Ureter (tissue), 1 donor: Measurements from ENCODE around the gene MYO1D. TPM values are rescaled to one million over a fixed set of nuclear protein-coding genes. Genes with fewer than 3 reads are reported as not detected.
"Not testable (repeated sequence)": the region's sequence is repeated elsewhere in the genome, so short reads cannot be mapped to it uniquely, and the experiment has no call there.

Source experiments
- DNase-seq: peaks from one replicate; pipeline ENCODE4 v3.0.0-alpha.2; 2020; ENCODE audit warnings: low spot score
- total RNA-seq: library from RNA; stranded (reverse); gene quantifications from one replicate; pipeline ENCODE4 v1.2.4, GENCODE V29; 2023
- donor health status: DM: yes; HTN: yes; CAD: no.

MYO1D gene
- total RNA-seq, 1 donor from 2014 or later = 75.8 TPM

DNA sequence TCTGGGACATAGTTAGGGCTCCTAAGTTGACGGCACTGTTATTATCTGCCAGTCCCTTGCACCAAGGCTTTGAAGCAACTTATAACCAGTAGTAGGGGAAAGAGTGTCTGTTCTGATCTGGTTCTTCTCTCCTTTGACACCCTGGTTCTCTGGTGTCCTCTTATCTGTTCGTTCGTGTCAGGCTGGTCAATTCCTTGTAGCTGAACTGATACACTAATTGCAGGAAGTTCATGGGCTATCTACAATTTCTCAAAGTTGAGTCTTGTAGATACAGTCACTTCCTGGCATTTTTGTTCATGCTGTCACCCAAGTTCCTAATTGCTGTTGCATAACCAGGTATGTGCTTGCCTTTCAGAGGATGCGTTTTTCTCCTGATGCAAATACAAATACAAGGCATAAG is 17.3 kb upstream of the MYO1D start:
- no peak for DNase-seq

DNA sequence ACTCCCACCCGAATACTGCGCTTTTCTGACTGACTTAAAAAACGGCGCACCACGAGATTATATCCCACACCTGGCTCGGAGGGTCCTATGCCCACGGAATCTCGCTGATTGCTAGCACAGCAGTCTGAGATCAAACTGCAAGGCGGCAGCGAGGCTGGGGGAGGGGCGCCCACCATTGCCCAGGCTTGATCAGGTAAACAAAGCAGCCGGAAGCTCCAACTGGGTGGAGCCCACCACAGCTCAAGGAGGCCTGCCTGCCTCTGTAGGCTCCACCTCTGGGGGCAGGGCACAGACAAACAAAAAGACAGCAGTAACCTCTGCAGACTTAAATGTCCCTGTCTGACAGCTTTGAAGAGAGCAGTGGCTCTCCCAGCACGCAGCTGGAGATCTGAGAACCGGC is 10.5 kb upstream of the MYO1D start:
- not testable (repeated sequence) for DNase-seq

DNA sequence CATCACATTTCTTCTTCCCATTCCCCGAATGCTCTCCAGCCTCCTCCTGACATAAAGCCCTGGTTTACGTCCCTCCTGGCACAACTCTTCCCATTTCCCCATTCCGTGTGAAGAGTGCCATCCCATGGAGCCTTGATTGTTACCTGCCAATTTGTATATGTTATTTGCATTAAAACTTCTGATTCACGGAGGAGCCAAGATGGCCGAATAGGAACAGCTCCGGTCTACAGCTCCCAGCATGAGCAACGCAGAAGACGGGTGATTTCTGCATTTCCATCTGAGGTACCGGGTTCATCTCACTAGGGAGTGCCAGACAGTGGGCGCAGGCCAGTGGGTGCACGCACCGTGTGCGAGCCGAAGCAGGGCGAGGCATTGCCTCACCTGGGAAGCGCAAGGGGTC is 10.0 kb upstream of the MYO1D start:
- not testable (repeated sequence) for DNase-seq

DNA sequence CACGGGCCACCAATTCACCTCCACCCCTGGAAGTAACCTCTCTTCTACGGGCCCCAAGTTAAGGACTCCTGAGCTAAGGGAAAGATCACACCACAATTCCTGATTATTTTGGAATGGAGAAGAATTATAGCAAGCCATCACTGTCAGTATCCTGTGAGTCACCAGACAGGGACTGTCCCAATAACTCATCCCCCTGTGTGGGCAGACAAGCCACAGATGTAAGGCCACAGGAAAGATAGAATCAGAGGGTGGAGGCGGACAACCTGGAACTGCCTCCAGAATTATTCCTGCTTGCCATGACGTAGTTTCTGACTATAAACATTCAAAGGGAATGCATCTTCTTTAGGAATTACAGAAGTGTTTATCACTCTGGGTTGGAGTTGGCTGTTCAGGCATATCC is 5.8 kb upstream of the MYO1D start:
- no peak for DNase-seq

DNA sequence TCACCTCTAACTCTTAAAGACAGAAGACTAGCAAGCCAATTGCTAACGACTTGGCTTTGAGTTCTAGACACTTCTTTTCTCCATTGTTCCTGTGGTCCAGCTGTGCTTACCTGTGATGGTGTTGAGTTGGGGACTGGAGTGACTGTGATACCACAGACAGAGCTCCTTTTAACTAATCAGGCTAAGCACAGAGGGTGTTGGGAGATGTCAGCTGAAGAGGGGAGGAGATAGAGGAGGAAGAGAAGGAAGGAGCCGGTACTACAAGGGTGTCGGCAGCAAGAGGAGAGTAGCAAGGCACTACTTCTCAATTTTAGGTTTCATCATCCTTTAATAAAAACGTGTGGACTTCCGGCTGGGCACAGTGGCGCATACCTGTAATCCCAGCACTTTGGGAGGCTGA is 5.1 kb upstream of the MYO1D start:
- no peak for DNase-seq

DNA sequence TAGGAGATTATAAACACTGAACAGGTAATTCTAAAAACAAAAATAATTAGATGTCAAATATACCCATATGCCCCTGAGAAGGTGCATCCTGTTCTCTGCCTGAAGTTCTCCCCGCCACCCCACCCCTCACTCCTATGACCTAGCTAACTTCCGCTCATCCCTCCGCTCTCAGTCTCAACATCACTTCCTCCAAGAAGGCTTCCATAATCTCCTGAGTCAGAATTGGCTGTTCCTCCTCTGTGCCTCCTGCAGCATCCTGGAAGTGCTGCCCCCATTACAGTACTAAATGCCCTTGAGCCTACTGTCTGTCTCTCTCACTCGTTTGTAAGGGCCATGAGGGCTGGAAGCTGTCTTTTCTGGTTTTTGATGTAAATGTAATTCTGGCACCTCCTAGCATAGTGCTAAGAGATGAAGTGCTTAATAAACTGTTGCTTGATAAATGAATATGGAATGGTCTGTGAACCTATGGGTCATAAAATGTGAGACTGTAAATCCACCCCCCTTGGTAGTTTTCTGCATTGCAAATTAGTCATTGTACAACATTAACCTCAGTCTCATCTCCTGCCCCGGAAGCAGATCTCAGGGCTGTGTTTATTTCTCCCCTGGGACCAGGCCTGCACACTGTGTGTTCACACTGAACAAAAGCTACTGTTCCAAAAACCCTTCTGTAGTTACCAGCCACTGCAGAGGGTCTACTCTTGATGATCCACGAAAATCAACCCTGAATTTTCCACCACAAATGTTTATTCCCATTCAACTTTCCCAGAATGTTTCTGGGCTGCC is 3.9 kb upstream of the MYO1D start:
- no peak for DNase-seq

DNA sequence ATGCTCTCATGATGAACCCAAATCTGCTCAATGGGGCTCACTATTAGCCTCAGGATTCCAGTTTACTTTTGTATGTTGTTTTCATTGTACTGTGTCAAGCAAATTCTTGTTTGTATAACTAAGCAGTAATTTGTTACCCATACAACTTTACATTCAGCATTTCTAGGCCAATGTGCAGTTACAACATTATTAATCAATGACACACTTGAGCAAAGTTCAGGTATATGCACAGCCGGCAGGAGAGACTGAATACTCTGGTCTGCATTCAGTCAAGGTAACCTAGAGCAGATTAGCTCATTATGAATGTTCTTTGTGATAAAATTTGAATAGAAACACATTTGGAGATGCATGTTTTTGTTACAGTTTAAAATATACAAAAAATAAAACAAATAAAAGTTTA is 2.2 kb upstream of the MYO1D start:
- DNase-seq = no peak

DNA sequence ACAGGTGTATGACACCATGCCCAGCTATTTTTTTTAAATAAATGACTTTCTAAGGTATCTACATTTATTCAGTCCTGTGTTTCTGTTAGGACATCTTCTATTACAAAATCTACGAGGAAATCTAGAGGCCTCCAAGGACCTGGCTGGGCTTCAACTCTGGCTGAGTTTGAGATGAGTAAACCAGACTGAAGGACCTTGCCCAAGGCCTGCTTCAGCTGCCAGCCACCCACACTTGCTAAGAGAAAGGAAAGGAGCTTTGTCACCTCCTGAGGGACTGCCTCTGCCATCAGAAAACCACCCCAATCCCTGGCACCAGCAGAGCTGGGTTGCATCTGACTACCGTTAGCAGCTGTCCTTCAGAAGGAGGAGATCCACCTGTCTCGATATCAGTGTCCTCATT is 1.3 kb upstream of the MYO1D start:
- peak; percentile 44 for DNase-seq

DNA sequence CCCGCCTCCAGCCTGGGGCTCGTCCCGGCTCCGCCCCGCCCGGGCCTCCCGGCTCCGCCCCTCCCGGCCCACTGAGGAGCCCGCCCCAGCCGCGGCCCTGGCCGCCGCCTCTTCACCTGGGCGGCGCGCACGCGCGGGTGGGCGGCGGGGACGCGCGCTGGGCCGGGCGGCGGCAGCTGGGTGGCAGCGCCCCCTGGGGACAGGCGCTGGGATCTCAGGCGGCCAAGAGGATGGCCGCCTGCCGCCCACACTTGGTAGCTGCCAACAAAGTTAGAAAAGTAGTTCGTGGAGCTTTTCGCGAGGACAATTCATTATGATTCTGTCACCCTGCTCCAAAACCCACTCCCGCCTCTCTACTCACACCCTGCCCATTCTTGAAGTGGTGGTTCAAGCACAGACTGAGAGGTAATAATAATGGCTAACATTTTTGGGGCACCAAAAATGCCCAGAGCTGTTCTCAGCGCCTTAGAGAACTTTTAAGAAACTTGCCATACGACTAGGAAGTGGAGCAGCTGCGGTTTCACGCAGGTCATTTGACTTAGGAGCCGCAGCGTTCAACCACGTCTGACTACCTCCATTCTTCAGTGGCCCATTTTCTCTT is 340 bp upstream of the MYO1D start:
- DNase-seq = peak; percentile 91

DNA sequence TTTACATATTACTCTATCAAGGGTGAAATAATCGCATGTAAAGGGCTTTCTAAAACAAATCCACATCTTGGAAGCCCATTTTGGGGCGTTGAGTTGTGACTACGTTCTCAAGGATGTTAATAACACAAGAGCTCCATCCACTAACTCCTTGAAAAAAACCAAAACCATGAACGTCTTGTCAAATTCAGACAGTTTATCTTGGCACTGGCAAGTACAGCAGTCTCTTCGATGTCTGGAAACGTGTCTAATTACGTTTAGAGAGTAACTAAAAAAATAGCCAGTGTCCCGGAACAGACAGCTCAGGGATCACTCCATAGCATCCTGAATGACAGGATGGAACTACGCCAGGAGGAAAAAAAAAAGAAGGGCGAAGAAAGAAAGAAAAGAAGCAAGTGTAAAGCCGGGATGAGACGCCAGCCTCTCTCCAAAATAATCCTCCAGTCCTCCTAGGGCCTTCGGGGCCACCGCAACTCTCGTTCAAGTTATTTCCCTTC is 954 bp downstream of the MYO1D start:
- no peak for DNase-seq

DNA sequence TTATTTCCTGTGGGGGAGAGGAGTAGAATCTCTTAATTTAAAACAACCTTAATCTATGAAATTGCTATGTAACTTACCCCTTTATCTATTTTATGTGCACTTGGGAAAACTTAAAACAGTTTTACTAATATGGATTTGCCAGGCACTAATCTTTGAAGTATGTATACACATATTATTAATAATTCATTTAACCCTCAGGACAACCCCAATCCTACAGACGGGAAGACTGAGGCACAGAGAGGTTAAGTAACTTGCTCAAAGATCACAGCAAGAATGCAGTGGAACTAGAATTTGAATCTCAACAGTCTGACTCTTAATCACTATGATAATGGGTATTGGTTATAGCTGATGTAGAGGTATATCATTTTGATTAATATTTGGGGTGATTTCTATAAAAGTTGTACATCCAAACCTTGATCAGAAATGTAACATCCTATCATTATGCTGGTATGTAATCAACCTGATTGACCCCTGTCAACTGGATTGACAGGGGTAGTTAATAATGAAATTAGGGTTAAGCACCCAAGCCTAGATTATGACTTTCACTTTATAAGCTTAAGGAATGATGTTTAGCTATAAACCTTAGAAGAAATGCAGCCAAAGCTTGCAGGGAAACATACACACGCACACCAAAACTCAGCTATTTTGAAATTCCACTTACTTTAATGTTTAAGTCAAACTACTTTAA is 1.6 kb downstream of the MYO1D start:
- DNase-seq = no peak

DNA sequence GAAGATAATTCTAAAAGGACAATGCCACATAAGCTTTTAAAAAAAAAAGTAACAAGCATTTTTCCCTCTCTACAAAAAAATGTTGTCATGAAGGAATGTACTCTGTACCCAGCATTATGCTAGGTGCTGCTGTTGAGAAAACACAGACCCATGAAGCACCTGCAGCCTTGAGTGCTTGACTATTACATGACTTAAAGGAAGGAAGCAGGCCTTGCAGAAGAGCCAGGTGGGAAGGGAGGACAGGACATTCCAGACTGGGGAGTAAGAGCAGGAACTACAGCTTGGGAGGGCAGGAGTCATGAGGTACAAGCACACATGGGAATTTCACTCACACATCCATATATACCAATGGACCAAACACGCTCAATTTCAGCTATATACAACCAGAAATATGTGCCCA is 3.8 kb downstream of the MYO1D start:
- no peak for DNase-seq

DNA sequence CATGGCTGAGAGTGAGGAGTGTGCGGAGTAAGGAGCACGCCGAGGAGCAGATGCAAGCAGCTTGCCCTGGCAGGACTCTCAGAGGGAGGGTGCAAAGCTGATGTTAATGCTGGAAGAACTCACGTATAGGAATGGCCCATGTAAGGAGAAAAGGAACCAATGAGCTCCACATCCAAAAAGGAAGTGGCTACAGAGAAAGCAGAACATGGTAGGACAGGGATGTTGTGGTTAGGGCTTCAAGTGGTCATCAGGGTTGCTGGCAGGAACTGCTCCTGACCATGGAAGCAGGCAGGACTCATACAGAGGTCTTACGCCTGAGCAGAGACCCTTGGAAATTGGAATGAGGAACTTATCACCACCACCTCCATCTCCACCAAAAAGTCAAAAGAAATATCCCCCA is 5.2 kb downstream of the MYO1D start:
- no peak for DNase-seq

DNA sequence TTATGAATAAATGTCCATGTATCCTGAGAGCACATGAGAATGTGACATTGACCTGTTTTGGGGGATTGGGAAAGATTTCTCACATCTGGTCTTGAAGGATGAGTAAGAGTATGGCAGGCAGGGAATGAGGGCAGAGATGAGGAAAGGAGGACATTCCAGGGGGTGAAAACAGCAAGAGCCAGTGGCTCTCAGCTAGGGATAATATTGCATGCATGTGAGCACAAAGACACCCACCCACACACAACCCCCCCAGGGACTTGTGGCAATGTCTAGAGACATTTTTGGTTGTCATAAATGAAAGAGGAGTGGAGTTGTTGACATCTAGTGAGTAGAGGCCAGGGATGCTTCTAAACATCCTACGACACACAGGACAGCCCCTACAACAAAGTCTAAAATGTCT is 6.0 kb downstream of the MYO1D start:
- no peak for DNase-seq

DNA sequence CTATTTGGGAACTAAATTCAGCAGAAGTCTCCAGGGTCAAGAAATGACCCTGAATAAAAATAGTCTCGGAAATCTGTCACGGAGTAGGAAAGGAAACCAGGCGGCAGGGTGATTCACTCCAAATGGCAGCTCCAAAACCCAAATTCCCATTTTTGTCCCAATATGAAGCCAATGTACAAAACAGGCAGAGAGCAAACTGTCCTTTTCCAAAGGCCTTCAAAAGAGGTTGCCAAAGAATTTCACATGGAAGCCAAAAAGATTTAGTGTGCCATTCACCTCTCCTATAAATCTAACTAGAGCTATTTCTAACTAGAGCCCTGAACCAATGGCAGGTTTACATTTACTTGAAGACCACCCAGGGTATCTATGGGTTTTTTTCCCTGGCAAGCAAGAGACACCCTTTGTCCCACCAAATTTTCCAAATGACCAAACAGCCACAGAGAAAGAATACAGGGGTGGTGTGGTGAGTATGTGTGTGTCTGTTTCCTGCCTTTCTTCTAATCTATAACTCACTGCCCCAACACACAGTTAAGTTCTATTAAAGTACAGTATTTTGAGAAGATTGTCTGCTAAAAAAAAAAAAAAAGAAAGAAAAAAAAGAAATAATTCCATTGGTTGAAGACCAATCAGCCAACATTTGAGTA is 6.8 kb downstream of the MYO1D start:
- DNase-seq = no peak

DNA sequence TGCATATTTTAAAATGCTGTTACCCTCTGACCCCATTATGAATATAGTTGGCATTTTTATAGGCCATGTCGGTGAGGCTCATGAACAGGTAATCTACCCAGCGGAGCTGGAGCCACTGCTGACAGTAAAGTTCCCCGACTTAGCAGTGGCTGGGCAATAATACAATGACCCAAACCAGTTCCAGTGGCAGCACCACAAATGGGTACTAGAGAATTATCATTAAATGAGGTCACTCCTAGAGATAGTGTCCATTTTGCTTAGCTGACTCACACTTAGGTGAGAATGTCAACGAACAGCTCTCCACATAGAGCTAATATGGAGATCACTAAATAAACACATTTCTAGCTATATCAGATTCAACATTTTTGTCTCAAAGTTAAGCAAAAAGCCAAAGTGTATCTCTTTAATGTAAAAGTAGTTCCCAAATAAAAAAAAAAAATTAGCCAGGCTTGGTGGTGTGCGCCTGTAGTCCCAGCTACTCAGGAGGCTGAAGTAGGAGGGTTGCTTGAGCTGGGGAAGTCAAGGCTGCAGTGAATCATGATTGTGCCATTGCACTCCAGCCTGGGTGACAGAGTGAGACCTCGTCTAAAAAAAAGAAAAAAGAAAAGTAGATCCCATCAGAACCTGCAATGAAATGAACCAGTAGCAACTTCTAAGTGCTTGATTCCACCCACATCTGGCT is 7.4 kb downstream of the MYO1D start:
- DNase-seq = no peak

DNA sequence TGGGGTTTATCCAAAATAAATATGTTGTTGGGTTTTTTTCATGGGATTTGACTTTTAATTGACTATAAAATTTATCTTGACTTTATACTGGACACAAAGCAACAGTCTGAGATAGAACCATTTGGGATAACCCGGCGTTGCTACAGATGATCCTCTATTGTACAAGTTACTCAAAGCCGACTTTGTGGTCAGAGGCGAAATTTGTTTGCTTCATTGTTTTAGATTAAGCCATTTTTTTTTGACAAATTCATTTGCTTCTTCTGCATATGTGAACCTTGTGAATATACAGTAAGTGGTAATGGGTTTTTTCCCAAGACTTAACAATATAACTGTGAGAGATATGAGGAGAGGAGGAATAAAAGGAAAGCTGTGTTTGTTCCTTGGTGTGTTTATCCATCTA is 11.8 kb downstream of the MYO1D start:
- DNase-seq = no peak

DNA sequence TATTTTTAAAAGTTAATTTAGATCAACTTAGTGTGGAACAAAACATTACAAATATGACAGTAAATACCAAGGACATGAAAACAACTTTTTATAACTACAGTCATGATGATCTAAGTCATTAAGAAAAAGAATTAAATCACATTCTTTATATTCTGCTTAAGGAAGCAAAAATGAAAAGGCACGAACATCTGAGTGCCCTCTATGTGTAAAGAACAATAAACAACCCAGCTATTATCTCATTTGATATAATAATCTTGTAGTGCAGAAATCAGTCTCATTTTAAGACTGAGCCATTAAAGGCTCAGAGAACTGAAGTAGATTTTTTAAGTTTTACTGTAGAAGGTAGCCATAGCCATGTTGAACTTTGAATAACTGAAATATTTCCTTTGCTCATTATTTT is 13.4 kb downstream of the MYO1D start:
- no peak for DNase-seq

DNA sequence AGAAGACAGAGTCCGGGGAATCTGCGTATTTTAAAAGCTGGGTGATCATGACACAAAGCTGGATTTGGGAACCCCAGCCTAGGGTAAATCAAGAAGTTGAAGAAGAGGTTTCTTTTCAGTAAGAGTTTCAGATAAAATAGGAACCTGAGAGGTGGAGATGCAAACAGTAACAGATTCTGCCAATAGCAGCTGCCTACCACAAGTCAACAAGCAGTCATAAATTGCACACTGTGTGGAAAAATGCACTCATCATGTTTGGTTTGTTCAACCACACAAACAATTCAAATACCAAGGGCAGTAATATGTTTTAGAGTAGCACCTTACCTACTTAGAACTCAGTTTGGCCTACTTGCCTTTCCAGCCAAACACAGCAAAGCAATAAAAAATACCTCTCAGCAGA is 14.0 kb downstream of the MYO1D start:
- no peak for DNase-seq

DNA sequence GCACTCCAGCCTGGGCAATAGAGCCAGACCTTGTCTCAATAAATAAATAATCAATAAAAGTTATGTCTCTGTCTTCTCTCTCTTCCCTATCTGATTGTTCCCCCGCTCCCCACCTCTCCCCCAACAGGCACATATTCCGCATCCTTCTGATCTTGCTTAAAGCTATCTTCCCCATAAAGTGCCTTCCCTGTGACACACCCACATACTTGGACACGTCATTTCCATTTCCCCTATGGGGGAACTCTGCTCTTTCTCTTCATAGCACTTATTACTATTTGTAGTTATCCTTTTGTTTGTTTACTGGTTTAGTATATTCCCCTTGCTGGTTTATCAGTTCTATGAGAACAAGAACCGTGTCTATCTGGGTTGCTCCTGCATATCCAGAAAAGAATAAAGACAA is 14.9 kb downstream of the MYO1D start:
- no peak for DNase-seq

DNA sequence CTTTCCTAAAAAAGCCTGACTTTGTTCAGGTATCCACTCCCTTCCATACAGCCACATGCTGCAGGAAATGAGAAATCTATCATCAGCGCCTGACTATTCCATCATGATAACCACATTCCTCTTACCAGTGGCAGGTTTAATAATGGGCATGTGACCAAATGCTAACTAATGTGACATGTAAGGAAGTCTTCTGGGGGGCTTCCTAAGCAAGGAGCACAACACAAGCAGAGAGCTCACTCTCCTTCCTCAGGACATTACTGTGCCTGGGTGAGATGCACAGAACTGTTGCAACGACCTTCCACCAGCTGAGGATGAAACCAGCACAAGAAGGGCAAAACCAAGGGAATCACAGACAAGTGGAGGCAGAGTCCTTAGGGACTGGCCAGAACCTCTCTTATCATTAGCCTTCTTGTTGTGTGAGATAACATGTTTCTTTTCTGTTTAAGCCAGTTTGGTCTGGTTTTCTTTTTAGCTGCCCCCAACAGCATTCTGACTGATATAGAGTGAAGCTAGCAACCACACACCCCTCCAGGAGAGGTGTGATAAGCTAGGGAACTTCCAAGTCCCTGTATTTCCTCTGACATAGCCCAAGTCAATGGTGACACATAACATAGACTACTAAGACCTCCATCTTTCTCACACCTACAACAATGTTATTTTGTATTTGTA is 16.9 kb downstream of the MYO1D start:
- DNase-seq = no peak
